HG03095 (cell line): ENCODE data around the gene CDR2.
"Not testable (repeated sequence)": the region's sequence is repeated elsewhere in the genome, so short reads cannot be mapped to it uniquely, and the experiment has no call there.

Experiments used
- ATAC-seq: cut with Tn5 transposase; IDR thresholded peaks from one replicate; pipeline ENCODE4 v1.9.1; 2021; ENCODE audit warnings: moderate library complexity; ENCODE audit not compliant: unreplicated experiment

The CDR2 gene

DNA sequence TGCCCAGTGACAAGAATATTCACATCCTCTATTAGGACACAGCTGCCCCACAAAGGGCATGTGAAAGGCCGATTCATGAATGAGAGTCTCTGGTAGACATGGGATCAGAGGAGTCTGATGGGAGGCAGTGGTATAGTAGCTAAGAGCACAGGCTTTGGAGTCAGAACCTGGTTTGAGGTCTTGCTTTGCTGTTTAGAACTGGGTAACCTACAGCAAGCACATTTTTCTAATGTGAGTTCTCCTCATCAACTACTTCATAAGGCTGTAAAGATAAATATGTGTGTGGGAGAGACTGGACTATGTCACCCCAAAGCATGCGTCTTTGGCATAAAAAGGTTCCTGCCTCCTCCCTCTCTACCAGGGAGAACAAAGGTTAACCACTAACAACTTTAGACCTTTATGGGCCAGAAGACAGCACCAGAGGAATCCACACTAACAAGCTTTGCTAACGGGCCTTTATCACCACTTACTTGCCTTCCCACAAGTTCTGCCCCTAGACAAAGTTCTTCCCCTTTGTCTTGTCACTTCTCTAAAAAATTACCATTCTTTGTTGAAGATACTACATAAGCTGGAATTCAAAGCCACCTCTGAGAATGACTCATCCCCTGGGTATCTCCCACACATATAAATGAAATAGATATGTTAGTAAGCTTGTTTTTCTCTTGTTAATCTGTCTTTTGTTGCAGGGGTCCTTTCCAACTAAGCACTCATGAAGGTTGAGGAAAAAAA is 21.1 kb downstream of the CDR2 start:
- no peak for ATAC-seq

GRCh38 chr16:22352723-22353122 is 21.7 kb downstream of the CDR2 start:
- ATAC-seq = no peak

- no peak for ATAC-seq
Observed at GRCh38 chr16:22352140-22352539, 22.3 kb downstream of the CDR2 start.

DNA sequence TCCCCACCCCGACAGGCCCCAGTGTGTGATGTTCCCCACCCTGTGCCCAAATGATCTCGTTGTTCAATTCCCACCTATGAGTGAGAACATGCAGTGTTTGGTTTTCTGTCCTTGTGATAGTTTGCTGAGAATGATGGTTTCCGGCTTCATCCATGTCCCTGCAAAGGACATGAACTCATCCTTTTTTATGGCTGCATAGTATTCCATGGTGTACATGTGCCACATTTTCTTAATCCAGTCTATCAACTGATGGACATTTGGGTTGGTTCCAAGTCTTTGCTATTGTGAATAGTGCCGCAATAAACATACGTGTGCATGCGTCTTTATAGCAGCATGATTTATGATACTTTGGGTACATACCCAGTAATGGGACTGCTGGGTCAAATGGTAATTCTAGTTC is 23.4 kb downstream of the CDR2 start:
- ATAC-seq = not testable (repeated sequence)

DNA sequence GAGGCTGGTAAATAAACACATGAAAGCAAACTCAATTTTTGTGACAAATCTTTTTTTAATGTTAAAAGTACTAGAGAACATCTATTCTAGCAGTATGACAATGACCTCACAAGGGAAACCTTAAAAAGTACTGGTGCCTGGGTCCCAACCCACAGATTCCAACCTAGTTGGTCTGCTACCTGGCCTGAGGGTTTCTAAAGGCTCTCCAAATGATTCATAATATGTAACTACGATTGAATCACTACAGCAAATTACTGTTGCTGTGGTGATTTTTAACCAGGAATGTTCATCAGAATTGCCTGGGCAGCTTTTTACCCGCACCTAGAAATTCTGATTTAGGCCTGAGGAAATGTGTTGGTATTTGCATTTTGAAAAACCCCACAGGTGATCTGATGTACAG is 26.1 kb downstream of the CDR2 start:
- no peak for ATAC-seq

DNA sequence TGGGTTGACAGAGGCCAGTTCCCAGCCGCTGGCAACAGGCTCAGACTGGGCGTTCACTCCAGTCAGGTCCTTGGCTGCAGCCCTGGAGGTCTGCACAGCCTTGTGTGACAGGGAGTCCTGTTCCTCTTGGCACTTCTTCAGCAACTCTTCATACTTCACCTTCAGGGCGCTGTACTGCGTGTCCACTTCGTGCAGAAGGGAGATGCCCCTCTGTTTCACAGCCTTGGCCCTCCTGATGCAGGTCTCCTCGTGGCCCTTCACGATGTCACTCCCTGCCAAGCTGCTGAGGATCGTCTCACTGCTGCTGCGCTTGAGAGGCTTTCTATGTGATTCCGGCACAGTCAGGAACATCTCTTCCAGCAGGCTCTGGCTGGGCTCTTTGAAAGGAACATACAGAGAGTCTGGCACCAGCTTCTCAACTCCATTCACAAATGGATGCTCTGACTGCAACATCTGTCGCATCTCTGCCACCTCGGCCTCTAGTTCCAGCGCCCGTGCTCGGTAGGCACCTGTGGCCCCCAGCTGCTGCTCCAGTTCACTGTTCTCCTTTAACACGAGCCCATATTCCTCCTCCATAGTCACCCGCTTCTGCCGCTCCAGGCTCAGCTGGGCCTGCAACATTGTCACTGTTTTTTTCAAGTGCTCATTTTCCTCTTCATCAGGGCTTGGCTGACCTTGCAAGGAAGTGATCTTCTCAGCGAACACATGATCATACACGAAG is 27.2 kb downstream of the CDR2 start:
- no peak for ATAC-seq

GRCh38 chr16:22346483-22346882 is 27.9 kb downstream of the CDR2 start:
- ATAC-seq = no peak

GRCh38 chr16:22342082-22342481 is 32.3 kb downstream of the CDR2 start:
- ATAC-seq = no peak

GRCh38 chr16:22340945-22341344 is 33.5 kb downstream of the CDR2 start:
- no peak for ATAC-seq

DNA sequence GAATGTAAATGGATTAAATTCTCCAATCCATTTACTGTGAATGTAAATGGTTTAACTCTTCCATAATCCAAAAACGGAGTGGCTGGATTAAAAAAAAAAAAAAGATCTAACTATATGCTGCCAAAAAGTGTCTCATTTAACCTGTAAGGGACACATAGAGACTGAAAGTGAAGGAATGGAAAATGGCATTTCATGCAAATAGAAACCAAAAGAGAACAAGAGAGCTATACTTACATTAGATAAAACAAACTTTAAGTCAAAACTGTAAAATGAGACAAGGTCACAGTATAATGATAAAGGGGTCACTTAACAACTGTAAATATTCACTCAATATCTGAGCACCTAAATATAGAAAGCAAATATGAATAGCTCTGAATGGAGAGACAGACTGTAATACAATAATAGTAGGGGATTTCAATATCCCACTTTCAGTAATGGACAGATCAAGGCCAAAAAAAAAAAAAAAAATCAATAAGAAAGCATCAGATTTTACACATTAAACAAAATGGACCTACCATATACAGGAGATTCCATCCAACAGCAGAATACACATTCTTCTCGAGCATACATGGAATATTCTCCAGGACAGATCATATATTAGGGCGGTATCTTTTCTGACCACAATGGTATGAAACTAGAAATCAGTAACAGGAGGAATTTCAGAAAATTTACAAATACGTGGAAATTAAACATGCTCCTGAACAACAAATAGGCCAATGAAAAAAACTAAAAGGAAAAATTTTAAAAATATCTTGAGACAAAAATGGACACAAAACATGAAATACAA is 36.4 kb downstream of the CDR2 start:
- ATAC-seq = no peak

GRCh38 chr16:22337045-22337444 is 37.4 kb downstream of the CDR2 start:
- no peak for ATAC-seq

DNA sequence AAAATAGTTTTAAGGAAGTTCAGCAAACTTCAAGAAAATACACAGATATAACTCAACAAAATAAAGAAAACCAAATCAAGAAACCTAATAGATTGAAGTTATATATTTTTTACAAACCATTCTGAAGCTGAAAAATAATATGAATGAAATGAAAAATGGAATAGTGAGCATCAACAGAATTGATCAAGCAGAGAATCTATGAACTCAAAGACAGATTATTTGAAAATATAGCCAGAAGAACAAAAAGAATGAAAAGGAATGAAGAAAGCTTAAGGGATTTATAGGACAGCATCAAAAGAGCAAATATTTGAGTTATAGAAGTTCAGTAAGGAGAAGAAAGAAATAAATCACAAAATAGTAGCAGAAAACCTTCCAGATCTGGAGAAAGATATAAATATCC is 37.8 kb downstream of the CDR2 start:
- ATAC-seq = no peak

DNA sequence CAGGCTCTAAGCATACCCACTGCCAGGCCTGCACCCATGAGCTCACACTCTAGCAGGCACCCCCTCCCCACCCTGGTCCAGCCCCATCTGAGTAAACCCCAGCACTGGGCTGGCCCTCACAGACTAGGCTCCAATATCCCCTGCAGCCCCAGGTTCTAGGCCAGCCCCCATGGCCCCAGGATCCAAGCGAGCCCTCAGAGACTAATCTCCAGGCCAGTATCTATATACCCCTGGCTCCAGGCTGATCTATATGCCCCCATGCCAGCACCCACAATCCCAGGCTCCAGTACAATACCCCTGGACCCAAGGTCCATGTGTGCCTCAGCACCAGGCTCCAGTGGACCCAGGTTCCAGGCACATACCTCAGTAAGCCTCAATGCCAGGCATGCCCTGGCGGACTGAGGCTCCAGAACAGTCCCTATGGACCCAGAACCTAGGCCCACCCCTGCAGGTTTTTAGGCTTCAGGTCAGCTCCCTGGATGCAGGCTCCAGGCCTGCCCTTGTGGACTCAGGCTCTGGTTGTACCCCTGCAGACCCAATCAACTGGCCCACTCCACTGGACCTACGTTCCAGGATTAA is 38.7 kb downstream of the CDR2 start:
- ATAC-seq = no peak

DNA sequence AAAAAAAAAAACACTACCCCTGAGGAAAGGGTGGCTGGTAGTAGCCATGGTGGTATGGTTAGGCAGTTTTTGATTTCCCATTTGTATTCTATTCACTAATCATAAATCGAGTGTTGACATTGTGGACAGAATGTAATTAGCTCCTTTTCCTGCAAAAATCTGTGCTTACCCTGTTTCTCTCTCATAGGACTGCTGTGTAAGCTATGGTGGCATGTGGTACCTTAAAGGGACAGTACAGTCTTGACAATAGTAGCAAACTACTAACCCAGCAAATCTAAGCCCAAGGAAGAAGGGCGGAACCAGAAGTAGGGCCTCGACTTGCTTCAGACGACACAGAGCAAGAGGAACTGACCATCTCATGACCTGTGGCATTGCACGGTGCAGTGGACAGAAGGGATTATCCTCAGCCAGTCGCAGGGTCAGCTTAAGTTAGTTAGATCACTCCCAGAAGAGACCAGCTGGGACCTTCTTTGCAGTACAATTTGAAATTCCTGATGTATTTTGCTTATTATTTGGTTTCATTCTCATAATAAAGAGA is 40.9 kb downstream of the CDR2 start:
- ATAC-seq = no peak

GRCh38 chr16:22330326-22330725 is 44.1 kb downstream of the CDR2 start:
- no peak for ATAC-seq

GRCh38 chr16:22329199-22329695 is 45.2 kb downstream of the CDR2 start:
- no peak for ATAC-seq

- no peak for ATAC-seq
Observed at GRCh38 chr16:22328081-22328725, 46.2 kb downstream of the CDR2 start.

GRCh38 chr16:22327446-22327775 is 47.0 kb downstream of the CDR2 start:
- no peak for ATAC-seq

GRCh38 chr16:22326771-22327445 is 47.5 kb downstream of the CDR2 start:
- ATAC-seq = no peak

DNA sequence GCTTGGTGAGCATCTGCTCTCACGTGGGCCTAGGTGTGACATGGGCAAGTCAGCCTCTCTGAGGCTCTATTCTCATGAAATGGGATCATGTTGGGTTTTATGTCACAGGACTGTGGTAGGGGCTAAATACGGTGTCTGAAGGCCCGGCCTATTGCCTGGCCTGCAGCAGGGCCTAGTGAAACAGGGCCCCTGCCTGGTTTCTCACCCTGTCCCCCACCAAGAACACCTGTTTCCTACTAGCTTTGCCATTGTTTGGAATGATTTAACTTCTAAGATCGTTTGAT is 48.1 kb downstream of the CDR2 start:
- no peak for ATAC-seq
